Hippocampal formation (tissue), 2 donors: Measurements from ENCODE around the gene PCYT1A.
A peak's percentile ranks its signal among the peaks of the same experiment; 100 is the strongest.
"Not testable (repeated sequence)": the region's sequence is repeated elsewhere in the genome, so short reads cannot be mapped to it uniquely, and the experiment has no call there.

Experiments used
- DNase-seq, 2 donors: peaks; one replicate each; lab custom pipeline; 2025; lab: John Stamatoyannopoulos, UW

The PCYT1A gene

GRCh38 chr3:196192524-196193051, 94.9 kb downstream of the PCYT1A start:
- DNase-seq, result no peak

- DNase-seq, result no peak
These were observed 95.4 kb downstream of the PCYT1A start for GRCh38 chr3:196192036-196192523.

GRCh38 chr3:196189566-196190347, 97.8 kb downstream of the PCYT1A start:
- peak in 1 of 2 donors; percentile 26 for DNase-seq

DNA sequence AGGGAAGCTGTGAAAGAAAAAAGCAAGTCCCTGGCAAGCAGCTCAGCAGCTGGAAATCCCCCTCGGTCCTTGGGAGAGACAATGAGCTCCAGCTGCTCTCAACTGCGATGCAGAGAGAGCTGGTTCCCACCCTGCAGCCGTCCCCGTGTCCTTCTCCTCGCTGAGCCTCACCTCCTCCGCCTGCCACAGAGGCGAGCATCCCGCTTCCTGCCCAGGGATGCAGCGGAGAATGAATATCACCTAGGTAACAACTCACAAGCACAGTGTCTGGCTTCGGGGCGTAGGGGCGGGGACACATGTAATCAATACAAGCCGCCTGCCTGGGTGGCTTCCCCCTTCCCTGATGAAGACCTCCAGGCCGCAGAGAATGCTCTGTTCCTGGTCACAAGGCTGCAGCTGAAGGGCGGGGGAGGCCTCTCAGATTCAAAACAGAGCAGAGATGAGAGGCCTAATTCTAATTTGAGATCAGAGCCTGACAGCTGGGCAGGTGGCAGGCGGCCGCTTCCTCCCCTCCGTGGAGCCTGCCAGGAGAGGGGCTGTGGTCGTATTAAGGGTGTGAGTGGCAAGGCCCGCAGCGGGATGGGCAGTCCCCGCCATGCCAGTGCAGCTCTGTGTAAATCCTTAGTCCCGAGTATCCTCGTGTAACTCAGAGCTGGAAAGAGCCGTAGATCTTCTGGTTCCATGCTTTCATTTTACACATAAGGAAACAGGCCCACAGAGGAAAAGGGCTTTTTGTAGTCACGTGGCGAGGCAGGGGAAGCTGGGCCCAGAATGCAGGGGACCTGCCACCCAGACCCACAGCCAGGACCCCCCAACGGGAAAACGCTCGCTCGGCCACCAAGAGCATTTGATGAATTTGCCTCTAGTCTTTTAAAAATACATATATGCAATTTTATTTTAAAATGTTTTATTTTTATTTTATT, 100.6 kb downstream of the PCYT1A start:
- peak in 1 of 2 donors; percentile 38 for DNase-seq

DNA sequence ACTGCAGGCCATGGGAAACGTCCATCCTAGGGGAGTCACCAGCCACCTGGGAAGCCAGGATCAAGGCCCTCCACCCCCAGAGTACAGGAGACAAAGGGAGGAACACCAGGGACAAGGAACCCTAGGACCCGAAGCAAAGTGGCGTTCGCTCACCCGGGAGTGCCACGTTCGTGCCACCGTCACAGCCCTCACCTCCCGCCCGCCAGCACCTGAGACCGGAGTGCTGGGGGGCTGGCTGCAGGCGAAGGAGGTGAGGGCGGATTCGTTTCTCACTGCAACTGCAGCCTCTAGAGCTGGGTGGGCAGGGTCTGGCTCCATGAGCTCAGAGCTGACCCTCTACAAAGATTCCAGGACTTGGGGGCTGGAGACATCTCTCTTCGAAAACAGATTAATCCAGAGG, 102.6 kb downstream of the PCYT1A start:
- DNase-seq, result no peak

GRCh38 chr3:196184169-196184432, 103.4 kb downstream of the PCYT1A start:
- DNase-seq, result not testable (repeated sequence)

DNA sequence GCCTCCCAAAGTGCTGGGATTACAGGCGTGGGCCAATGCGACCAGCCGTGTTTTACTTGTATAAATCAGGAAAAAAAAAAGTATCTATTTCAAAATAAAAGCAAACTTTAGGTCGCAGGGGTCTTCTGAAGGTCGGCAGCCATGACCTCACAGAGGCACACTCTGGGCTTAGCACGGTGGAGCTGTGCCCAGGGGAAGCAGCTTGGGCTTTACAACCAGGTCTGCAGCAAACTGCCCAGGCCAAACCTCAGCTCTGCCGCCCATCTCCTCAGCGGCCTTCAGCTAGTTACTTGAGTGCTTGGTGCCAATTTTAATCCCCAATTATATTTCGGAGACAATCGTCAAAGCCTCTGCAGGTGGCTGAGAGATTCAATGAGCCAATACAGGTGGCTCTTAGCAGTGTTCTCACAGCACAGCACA, 106.4 kb downstream of the PCYT1A start:
- DNase-seq, result no peak

DNA sequence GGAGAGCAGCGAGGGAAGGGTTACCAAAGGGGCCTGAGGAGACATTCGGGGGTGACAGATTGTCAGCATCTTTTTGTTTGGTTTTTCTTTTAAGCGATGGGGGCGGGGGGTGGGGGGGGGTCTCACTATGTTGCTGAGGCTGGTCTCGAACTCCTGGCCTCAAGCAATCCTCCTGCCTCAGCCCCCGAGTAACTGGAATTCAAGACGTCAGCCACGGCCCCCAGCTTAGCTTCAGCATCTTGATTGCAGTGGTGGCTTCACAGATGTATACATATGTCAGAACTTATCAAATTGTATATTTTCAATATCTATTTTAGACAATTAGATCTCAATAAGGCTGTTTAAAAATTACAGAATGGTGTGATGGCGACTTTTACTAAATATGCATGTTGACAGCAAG, 107.2 kb downstream of the PCYT1A start:
- DNase-seq, result no peak
